CD4-positive, alpha-beta memory T cell (primary cell): Measurements from ENCODE around the gene TDRD1. TPM values are rescaled to one million over a fixed set of nuclear protein-coding genes. Genes with fewer than 3 reads are reported as not detected.
"Not testable (repeated sequence)": the region's sequence is repeated elsewhere in the genome, so short reads cannot be mapped to it uniquely, and the experiment has no call there.

Source experiments
- CTCF ChIA-PET: fragments of 350-600 bp; sonication (Branson Sonifier 250); formaldehyde crosslinking; loops from one replicate; lab custom pipeline; 2021; ENCODE audit warnings: inconsistent platforms; ENCODE audit not compliant: partially characterized antibody; lab: Charles Lee
- POLR2A ChIA-PET: fragments of 350-600 bp; sonication (Branson Sonifier 250); formaldehyde crosslinking; loops from one replicate; lab custom pipeline; 2021; ENCODE audit not compliant: partially characterized antibody; lab: Charles Lee
- DNase-seq, 5 donors: peaks; one replicate each; pipeline versions ENCODE4 v3.0.0 to v3.0.0-alpha.2; 2020 to 2022; ENCODE audit warnings: mixed read lengths in 1 of 5
- H3K27ac ChIP-seq: one replicate; pipeline ENCODE4 v1.7.0; 2013; ENCODE audit warnings: low read depth, low read length
- H3K27me3 ChIP-seq: 2 replicates; pipeline ENCODE4 v1.7.0; 2013; ENCODE audit warnings: mild to moderate bottlenecking, low read length, moderate library complexity; ENCODE audit not compliant: insufficient read depth
- H3K36me3 ChIP-seq: 2 replicates; pipeline ENCODE4 v1.7.0; 2013; ENCODE audit warnings: mild to moderate bottlenecking, low read length, moderate library complexity; ENCODE audit not compliant: insufficient read depth
- H3K4me1 ChIP-seq: 2 replicates; pipeline ENCODE4 v1.7.0; 2013; ENCODE audit warnings: mild to moderate bottlenecking, low read length, moderate library complexity; ENCODE audit not compliant: insufficient read depth
- H3K4me3 ChIP-seq, 2 donors: one replicate each; pipeline ENCODE4 v1.7.0; 2013; ENCODE audit warnings: low read length in 2 of 2, mild to moderate bottlenecking in 1 of 2
- H3K9me3 ChIP-seq, 2 donors: one replicate each; pipeline ENCODE4 v1.7.0; 2013; ENCODE audit warnings: low read length in 2 of 2, control low read depth in 1 of 2; ENCODE audit not compliant: control insufficient read depth in 1 of 2
- H3K27ac Mint-ChIP-seq, 7 donors: one replicate each; pipeline ENCODE4 v1.8.0; 2020 to 2021; ENCODE audit warnings: mixed read lengths in 7 of 7, mild to moderate bottlenecking in 6 of 7, inconsistent platforms in 3 of 7, moderate library complexity in 3 of 7
- H3K27me3 Mint-ChIP-seq, 2 donors: one replicate each; pipeline ENCODE4 v1.8.0; 2020 to 2021; ENCODE audit warnings: mixed read lengths in 2 of 2
- H3K36me3 Mint-ChIP-seq, 2 donors: one replicate each; pipeline ENCODE4 v1.8.0; 2020 to 2021; ENCODE audit warnings: mixed read lengths in 2 of 2, inconsistent platforms in 1 of 2, mild to moderate bottlenecking in 1 of 2
- H3K4me1 Mint-ChIP-seq, 4 donors: one replicate each; pipeline ENCODE4 v1.8.0; 2020 to 2021; ENCODE audit warnings: mixed read lengths in 4 of 4, mild to moderate bottlenecking in 1 of 4
- H3K4me3 Mint-ChIP-seq, 8 donors: one replicate each; pipeline ENCODE4 v1.8.0; 2020 to 2021; ENCODE audit warnings: mixed read lengths in 8 of 8, mild to moderate bottlenecking in 7 of 8, moderate library complexity in 6 of 8, inconsistent platforms in 3 of 8
- H3K9me3 Mint-ChIP-seq, 8 donors: one replicate each; pipeline ENCODE4 v1.8.0; 2020 to 2021; ENCODE audit warnings: mixed read lengths in 8 of 8, mild to moderate bottlenecking in 5 of 8, inconsistent platforms in 3 of 8, moderate library complexity in 1 of 8
- intact Hi-C: fragments of 100-400 bp; cut with micrococcal nuclease; formaldehyde crosslinking; loops from one replicate; pipeline ENCODE4 v1.15.1; 2023
- polyA plus RNA-seq, 2 donors: library from polyadenylated mRNA; unstranded; fragments of 300-500 nt; fragmentation: Illumina TruSeq; gene quantifications; one replicate each; pipeline ENCODE4 v1.2.3, GENCODE V29; 2021
- total RNA-seq, 2 experiments: library from RNA; stranded (reverse); gene quantifications; one replicate each; pipeline ENCODE4 v1.2.3, GENCODE V29; 2021

The TDRD1 gene, protein sequence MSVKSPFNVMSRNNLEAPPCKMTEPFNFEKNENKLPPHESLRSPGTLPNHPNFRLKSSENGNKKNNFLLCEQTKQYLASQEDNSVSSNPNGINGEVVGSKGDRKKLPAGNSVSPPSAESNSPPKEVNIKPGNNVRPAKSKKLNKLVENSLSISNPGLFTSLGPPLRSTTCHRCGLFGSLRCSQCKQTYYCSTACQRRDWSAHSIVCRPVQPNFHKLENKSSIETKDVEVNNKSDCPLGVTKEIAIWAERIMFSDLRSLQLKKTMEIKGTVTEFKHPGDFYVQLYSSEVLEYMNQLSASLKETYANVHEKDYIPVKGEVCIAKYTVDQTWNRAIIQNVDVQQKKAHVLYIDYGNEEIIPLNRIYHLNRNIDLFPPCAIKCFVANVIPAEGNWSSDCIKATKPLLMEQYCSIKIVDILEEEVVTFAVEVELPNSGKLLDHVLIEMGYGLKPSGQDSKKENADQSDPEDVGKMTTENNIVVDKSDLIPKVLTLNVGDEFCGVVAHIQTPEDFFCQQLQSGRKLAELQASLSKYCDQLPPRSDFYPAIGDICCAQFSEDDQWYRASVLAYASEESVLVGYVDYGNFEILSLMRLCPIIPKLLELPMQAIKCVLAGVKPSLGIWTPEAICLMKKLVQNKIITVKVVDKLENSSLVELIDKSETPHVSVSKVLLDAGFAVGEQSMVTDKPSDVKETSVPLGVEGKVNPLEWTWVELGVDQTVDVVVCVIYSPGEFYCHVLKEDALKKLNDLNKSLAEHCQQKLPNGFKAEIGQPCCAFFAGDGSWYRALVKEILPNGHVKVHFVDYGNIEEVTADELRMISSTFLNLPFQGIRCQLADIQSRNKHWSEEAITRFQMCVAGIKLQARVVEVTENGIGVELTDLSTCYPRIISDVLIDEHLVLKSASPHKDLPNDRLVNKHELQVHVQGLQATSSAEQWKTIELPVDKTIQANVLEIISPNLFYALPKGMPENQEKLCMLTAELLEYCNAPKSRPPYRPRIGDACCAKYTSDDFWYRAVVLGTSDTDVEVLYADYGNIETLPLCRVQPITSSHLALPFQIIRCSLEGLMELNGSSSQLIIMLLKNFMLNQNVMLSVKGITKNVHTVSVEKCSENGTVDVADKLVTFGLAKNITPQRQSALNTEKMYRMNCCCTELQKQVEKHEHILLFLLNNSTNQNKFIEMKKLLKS
- total RNA-seq (under 1 TPM; 0.39 to 0.41 TPM), polyA plus RNA-seq (under 1 TPM in 1 of 2 donors, not detected in 1; 0.05 TPM)

DNA sequence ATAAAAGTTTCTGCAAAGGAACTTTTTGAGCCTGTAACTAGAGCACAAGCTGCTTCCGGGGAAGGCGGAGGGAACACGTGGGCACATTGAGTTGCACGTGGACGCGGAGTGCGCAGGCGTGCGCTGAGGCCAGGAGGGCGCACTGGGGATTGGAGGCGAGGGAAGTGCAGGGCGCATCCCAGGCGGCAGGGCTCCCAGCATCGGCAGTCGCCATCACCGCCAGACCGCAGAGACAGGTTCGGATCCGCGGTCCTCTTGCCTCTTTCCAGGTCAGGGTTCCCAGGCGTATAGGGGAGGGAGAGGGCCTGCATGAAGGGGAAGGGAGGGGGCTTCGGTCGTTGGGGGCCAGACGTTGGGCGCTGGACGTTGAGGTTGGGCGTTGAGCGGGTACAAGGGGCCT, at the start of gene TDRD1:
TDRD1 (plus strand) TSS at position 206 of the 400 bp plus-strand sequence. CDS start 8,479 bp downstream, outside the sequence.
- H3K9me3 ChIP-seq, result no peaks in the 10 kb centered on the region
- H3K4me1 ChIP-seq, result peaks cover 15% of the 10 kb centered on the region
- no peaks in the 10 kb centered on the region for H3K36me3 ChIP-seq
- ChIA-PET POLR2A (no interaction called here), CTCF (no interaction called here)
- Mint-ChIP-seq H3K27me3 (peaks cover 0 to 1% of the 10 kb centered on the region in 2 donors), H3K4me1 (peaks cover 8 to 20% (median 16%) of the 10 kb centered on the region in 4 donors), H3K36me3 (peaks cover 0 to 4% of the 10 kb centered on the region in 2 donors), H3K27ac (peak within 1 kb of the TSS in 2 of 7 donors; percentile 3 to 5), H3K4me3 (peak within 1 kb of the TSS in 3 of 8 donors; percentile 18 to 32 (median 25)), H3K9me3 (no peaks in the 10 kb centered on the region)
- no peak for DNase-seq
- no peak within 1 kb of the TSS for H3K27ac ChIP-seq
- no peaks in the 10 kb centered on the region for H3K27me3 ChIP-seq
- H3K4me3 ChIP-seq, result no peak within 1 kb of the TSS
- intact Hi-C loops, result loop anchor here (10.0 kb wide), 1 partner anchor 646 kb away; the partner anchor contains the start of gene FHIP2A

DNA sequence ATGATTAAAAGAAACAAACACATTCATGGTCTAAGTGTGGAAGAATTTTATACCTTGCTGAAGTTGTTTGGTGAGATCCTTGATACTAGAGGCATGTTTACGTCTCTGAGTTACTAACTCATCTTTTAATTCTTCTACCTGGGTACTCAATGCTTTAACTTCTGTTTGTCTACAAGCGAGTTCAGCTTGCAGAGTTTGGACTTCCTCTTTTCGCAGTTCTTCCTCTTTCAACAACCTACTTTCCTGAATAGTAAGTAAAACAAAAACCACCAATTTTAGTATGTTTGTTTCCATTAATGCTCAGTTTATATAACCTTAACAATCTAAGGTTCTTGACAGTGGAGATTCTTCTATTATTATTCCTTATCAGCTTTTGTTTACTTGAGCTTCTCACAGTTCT, 48.1 kb upstream of the TDRD1 start:
- no peaks in the 10 kb centered on the region for H3K4me1 ChIP-seq
- no peaks in the 10 kb centered on the region for H3K4me1 Mint-ChIP-seq
- POLR2A ChIA-PET, result no interaction called here
- no peaks in the 10 kb centered on the region for H3K9me3 Mint-ChIP-seq
- H3K4me3 ChIP-seq, result no peak overlapping the region
- H3K27ac ChIP-seq, result no peak overlapping the region
- H3K36me3 Mint-ChIP-seq, result peaks cover 71 to 74% of the 10 kb centered on the region in 2 donors
- CTCF ChIA-PET, result no interaction called here
- no peak for DNase-seq
- H3K36me3 ChIP-seq, result peaks cover 48% of the 10 kb centered on the region
- no peak overlapping the region for H3K27ac Mint-ChIP-seq
- no peaks in the 10 kb centered on the region for H3K9me3 ChIP-seq
- intact Hi-C loops, result no loop called here
- no peaks in the 10 kb centered on the region for H3K27me3 ChIP-seq
- no peak overlapping the region for H3K4me3 Mint-ChIP-seq
- no peaks in the 10 kb centered on the region for H3K27me3 Mint-ChIP-seq

DNA sequence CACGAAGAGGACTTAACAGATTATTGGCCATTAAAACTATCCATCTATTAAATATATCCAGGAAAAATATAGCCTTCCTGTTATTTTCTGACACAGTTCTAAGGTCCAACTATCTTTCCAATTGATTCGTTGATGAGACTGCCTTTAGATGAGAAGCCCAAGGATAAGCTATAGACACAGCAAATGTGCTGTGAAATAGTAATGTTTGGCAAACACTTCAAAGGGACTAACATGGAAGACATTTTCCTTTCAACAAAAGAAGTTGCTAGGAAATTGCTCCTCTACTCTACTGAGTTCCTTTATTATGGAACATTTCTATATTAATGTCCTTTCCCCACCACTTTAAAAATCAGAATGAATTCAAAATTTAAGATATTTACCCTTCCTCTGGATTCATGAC, 43.7 kb upstream of the TDRD1 start:
- Histone ChIP-seq H3K9me3 (no peaks in the 10 kb centered on the region), H3K27me3 (no peaks in the 10 kb centered on the region), H3K4me3 (no peak overlapping the region), H3K36me3 (peaks cover 42% of the 10 kb centered on the region), H3K27ac (no peak overlapping the region), H3K4me1 (no peaks in the 10 kb centered on the region)
- ChIA-PET POLR2A (no interaction called here), CTCF (no interaction called here)
- Mint-ChIP-seq H3K4me1 (no peaks in the 10 kb centered on the region), H3K27me3 (no peaks in the 10 kb centered on the region), H3K27ac (peak overlapping the region in 1 of 7 donors; percentile 58), H3K4me3 (no peak overlapping the region), H3K36me3 (peaks cover 57 to 73% of the 10 kb centered on the region in 2 donors), H3K9me3 (no peaks in the 10 kb centered on the region)
- intact Hi-C loops, result no loop called here
- no peak for DNase-seq

DNA sequence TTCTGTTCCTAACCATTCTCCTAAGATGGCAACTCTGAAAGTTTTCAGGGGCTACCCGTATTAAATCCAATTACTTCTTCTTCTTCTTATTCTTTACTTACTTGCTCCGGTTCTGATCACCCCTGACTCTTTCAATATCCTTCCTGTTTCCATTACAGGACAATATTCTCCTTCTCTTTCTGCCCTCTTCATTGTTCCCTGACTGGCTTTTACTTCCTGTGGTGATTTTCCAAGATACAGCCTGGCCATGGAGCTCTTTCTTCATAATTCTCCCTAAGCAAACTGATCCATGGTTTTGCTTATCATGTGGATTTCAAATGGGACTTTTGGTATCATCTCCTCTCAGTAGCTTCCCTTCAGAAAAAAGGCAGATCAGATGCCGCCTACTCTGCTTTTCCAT, 40.6 kb upstream of the TDRD1 start:
- no peak overlapping the region for H3K4me3 Mint-ChIP-seq
- no peaks in the 10 kb centered on the region for H3K4me1 Mint-ChIP-seq
- H3K36me3 Mint-ChIP-seq, result peaks cover 65 to 79% of the 10 kb centered on the region in 2 donors
- intact Hi-C loops, result no loop called here
- peak overlapping the region in 2 of 7 donors; percentile 6 to 12 for H3K27ac Mint-ChIP-seq
- no peaks in the 10 kb centered on the region for H3K4me1 ChIP-seq
- H3K27me3 ChIP-seq, result no peaks in the 10 kb centered on the region
- POLR2A ChIA-PET, result no interaction called here
- no peaks in the 10 kb centered on the region for H3K9me3 Mint-ChIP-seq
- no peaks in the 10 kb centered on the region for H3K9me3 ChIP-seq
- H3K36me3 ChIP-seq, result peaks cover 45% of the 10 kb centered on the region
- no peak for DNase-seq
- no peak overlapping the region for H3K4me3 ChIP-seq
- CTCF ChIA-PET, result no interaction called here
- no peak overlapping the region for H3K27ac ChIP-seq
- H3K27me3 Mint-ChIP-seq, result no peaks in the 10 kb centered on the region

DNA sequence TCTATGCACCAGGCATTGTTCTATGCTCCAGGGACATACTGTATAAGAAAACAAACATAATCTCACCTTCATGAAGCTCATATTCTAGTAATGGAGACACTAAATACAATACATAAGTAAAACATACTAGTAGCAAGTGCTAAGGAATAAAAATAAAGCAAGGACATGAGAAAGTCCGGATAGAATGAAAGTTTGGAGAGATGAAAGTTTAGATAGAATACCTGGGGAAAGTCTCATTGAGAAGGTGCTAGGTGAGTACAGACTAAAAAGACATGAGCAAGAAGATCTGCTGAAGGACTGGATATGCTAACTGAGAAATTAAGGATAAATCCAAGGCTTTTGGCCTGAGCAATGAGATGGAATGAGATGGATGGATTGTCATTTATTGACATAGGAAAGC, 39.1 kb upstream of the TDRD1 start:
- H3K9me3 Mint-ChIP-seq, result no peaks in the 10 kb centered on the region
- no peaks in the 10 kb centered on the region for H3K4me1 Mint-ChIP-seq
- H3K36me3 Mint-ChIP-seq, result peaks cover 59 to 71% of the 10 kb centered on the region in 2 donors
- H3K27me3 Mint-ChIP-seq, result no peaks in the 10 kb centered on the region
- no peaks in the 10 kb centered on the region for H3K9me3 ChIP-seq
- POLR2A ChIA-PET, result no interaction called here
- H3K36me3 ChIP-seq, result peaks cover 34% of the 10 kb centered on the region
- no peak overlapping the region for H3K4me3 Mint-ChIP-seq
- DNase-seq, result no peak
- CTCF ChIA-PET, result interaction anchor here (1.0 kb wide), 1 partner anchor 11 kb away, joined by 3 read pairs; no protein-coding TSS in a partner anchor
- no peaks in the 10 kb centered on the region for H3K4me1 ChIP-seq
- no peak overlapping the region for H3K27ac Mint-ChIP-seq
- intact Hi-C loops, result no loop called here
- no peaks in the 10 kb centered on the region for H3K27me3 ChIP-seq
- H3K4me3 ChIP-seq, result no peak overlapping the region
- H3K27ac ChIP-seq, result no peak overlapping the region

DNA sequence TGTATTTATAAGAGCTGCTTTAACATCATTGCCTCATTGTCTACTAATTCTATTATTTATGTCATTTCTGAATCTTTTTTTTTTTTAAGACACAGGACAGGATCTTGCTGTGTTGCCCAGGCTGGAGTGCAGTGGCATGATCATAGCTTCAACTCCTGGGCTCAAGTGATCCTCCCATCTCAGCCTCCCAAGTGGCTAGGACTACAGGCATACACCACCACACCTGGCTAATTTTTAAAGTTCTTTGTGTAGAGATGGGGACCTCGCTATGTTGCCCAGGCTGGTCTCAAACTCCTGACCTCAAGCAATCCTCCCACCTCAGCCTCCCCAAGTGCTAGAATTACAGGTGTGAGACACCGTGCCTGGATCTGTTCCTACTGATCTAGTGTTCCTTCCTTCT, 38.3 kb upstream of the TDRD1 start:
- H3K27ac ChIP-seq, H3K4me3 Mint-ChIP-seq, intact Hi-C loops, H3K4me1 Mint-ChIP-seq, H3K27me3 Mint-ChIP-seq, H3K9me3 Mint-ChIP-seq, H3K4me1 ChIP-seq, H3K9me3 ChIP-seq, H3K27me3 ChIP-seq, DNase-seq, POLR2A ChIA-PET, H3K4me3 ChIP-seq: not testable (repeated sequence)
- H3K36me3 Mint-ChIP-seq, result peaks cover 58 to 63% of the 10 kb centered on the region in 2 donors
- CTCF ChIA-PET, result interaction anchor here (0.6 to 1.0 kb wide), 3 partner anchors 9 to 215 kb away, joined by 3 to 4 read pairs (median 3); no protein-coding TSS in a partner anchor
- H3K27ac Mint-ChIP-seq, result peak overlapping the region in 2 of 7 donors; percentile 26 to 27
- H3K36me3 ChIP-seq, result peaks cover 31% of the 10 kb centered on the region
